C4-2B (cell line): ENCODE data around the gene RPL28.

Source experiments
- H3K27ac ChIP-seq: fragments of 450-650 bp; 2 replicates; pipeline ENCODE4 v1.5.1; 2017
- CTCF ChIP-seq: fragments of 450-650 bp; conservative IDR thresholded peaks from 2 replicates; pipeline ENCODE4 v1.5.1; 2017; ENCODE audit warnings: mild to moderate bottlenecking
- ZFX ChIP-seq: fragments of 450-650 bp; IDR thresholded peaks from 2 replicates; pipeline ENCODE4 v1.6.1; 2017

Gene RPL28

GRCh38 chr19:55382013-55382412 lies 3.7 kb upstream of the RPL28 start:
- no peak overlapping the region for H3K27ac ChIP-seq
- TF ChIP-seq ZFX (no peak), CTCF (no peak)

- peak overlapping the region; percentile 91 for H3K27ac ChIP-seq
- no peak for TF ChIP-seq CTCF
- no peak for TF ChIP-seq ZFX
These were observed 3.1 kb upstream of the RPL28 start for GRCh38 chr19:55382522-55383054.

- TF ChIP-seq ZFX (no peak), CTCF (no peak)
- H3K27ac ChIP-seq, result peak overlapping the region; percentile 91
These were observed 2.2 kb upstream of the RPL28 start for GRCh38 chr19:55383279-55384130.

- TF ChIP-seq ZFX, result peak; percentile 78
- no peak for TF ChIP-seq CTCF
- H3K27ac ChIP-seq, result peak within 1 kb of the TSS; percentile 91
These were observed 1.4 kb upstream of the RPL28 start, which contains the start of gene TMEM238 for GRCh38 chr19:55384131-55384919. TSS of gene TMEM238 (minus strand) at chr19:55384292. CDS start at chr19:55384259, 33 bp downstream.

- H3K27ac ChIP-seq, result peak overlapping the region; percentile 91
- TF ChIP-seq ZFX, result no peak
- no peak for TF ChIP-seq CTCF
These were observed 610 bp upstream of the RPL28 start for GRCh38 chr19:55384920-55385723.

GRCh38 chr19:55386493-55386971 lies 800 bp downstream of the RPL28 start:
- peak overlapping the region; percentile 91 for H3K27ac ChIP-seq
- no peak for TF ChIP-seq CTCF
- TF ChIP-seq ZFX, result no peak
